Prostate gland (tissue), 2 donors: Measurements from ENCODE around the gene CPA5. TPM values are rescaled to one million over a fixed set of nuclear protein-coding genes. Genes with fewer than 3 reads are reported as not detected.
A peak's percentile ranks its signal among the peaks of the same experiment; 100 is the strongest.

Experiments
- DNase-seq: peaks from one replicate; pipeline ENCODE4 v3.0.0-alpha.2; 2019; ENCODE audit warnings: low spot score
- H3K27ac ChIP-seq, 2 donors: fragments of 200-600 bp; sonication (generic); 2 replicates each; pipeline ENCODE4 v1.5.1; 2017 to 2019
- H3K27me3 ChIP-seq: fragments of 200-600 bp; sonication (generic); replicated peaks from 2 replicates; pipeline ENCODE4 v1.5.1; 2019; ENCODE audit not compliant: insufficient read depth
- H3K36me3 ChIP-seq, 2 donors: fragments of 200-600 bp; sonication (generic); 1 replicate in 1 of 2; 2 replicates in 1 of 2; pipeline versions ENCODE4 v1.5.1 to v1.8.1; 2017 to 2019
- H3K4me1 ChIP-seq: fragments of 200-600 bp; sonication (generic); replicated peaks from 2 replicates; pipeline ENCODE4 v1.5.1; 2019
- H3K4me3 ChIP-seq, 2 donors: fragments of 200-600 bp; sonication (generic); 2 replicates each; pipeline ENCODE4 v1.5.1; 2017 to 2019
- H3K9me3 ChIP-seq: fragments of 200-600 bp; sonication (generic); 2 replicates; pipeline ENCODE4 v1.5.1; 2017
- POLR2A ChIP-seq: fragments of 450-650 bp; IDR thresholded peaks from one replicate; pipeline ENCODE4 v1.6.1; 2016; ENCODE audit warnings: antibody characterized with exemption, mild to moderate bottlenecking
- POLR2AphosphoS5 ChIP-seq: sonication (generic); formaldehyde crosslinking; IDR thresholded peaks from one replicate; pipeline ENCODE4 v1.6.1; 2017; ENCODE audit warnings: antibody characterized with exemption
- WGBS: methylation state at CpG from one replicate; pipeline ENCODE4 v1.1.5; 2018; 5-methylcytosine and 5-hydroxymethylcytosine counted together
- intact Hi-C: fragments of 100-400 bp; cut with DNase I; formaldehyde crosslinking; loops from one replicate; pipeline ENCODE4 v1.14.2; 2022
- total RNA-seq, 2 donors: library from RNA; depleted of rRNA; stranded (reverse); fragments of >200 nt; gene quantifications; one replicate each; pipeline ENCODE4 v1.1.0, GENCODE V29; 2016
- TF ChIP-seq, protein P1 (sequence below), 4 experiments: fragments of 200-600 bp in 2 of 4; fragments of 450-650 bp in 2 of 4; sonication (generic) in 2 of 4; IDR thresholded peaks; 1 replicate in 3 of 4; 2 replicates in 1 of 4; pipeline ENCODE4 v1.5.1; 2016 to 2019; ENCODE audit warnings: antibody characterized with exemption in 4 of 4, mild to moderate bottlenecking in 2 of 4, moderate library complexity in 2 of 4

CPA5 gene
- total RNA-seq, 2 donors from 2014 or later: 1.5 TPM; not detected in 1

DNA sequence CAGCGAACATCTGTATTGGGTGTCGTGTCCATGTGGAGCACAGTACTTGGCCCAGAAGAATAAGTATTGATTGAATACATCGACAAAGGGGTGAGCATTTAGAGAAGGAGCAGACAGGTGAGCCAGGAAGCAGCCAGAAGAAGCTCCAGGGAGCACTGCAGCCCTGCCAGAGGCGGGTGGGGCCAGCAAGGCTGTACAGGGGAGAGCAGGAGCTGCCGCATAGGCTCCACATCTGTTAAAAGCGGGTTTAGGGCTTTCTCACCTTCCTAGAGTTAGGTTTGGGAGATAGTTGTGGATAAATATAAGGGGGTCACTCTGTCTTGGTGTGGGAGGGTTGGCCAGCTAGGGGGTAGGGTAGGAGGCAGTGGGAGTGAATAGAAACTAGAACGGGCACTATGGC lies 34.4 kb downstream of the CPA5 start:
- intact Hi-C loops: no loop called here
- no peak for TF ChIP-seq POLR2A
- TF ChIP-seq, protein P1, sequence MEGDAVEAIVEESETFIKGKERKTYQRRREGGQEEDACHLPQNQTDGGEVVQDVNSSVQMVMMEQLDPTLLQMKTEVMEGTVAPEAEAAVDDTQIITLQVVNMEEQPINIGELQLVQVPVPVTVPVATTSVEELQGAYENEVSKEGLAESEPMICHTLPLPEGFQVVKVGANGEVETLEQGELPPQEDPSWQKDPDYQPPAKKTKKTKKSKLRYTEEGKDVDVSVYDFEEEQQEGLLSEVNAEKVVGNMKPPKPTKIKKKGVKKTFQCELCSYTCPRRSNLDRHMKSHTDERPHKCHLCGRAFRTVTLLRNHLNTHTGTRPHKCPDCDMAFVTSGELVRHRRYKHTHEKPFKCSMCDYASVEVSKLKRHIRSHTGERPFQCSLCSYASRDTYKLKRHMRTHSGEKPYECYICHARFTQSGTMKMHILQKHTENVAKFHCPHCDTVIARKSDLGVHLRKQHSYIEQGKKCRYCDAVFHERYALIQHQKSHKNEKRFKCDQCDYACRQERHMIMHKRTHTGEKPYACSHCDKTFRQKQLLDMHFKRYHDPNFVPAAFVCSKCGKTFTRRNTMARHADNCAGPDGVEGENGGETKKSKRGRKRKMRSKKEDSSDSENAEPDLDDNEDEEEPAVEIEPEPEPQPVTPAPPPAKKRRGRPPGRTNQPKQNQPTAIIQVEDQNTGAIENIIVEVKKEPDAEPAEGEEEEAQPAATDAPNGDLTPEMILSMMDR (IDR thresholded peaks at IDR 0.05): no peak
- no peak for TF ChIP-seq POLR2AphosphoS5
- no peak overlapping the region for H3K27ac ChIP-seq
- WGBS: 87% methylated on average over 7 of the region's 7 CpGs
- H3K36me3 ChIP-seq: no peaks in the 10 kb centered on the region
- H3K4me3 ChIP-seq: no peak overlapping the region
- no peaks in the 10 kb centered on the region for H3K27me3 ChIP-seq
- no peak for DNase-seq
- no peaks in the 10 kb centered on the region for H3K9me3 ChIP-seq
- H3K4me1 ChIP-seq: no peaks in the 10 kb centered on the region

DNA sequence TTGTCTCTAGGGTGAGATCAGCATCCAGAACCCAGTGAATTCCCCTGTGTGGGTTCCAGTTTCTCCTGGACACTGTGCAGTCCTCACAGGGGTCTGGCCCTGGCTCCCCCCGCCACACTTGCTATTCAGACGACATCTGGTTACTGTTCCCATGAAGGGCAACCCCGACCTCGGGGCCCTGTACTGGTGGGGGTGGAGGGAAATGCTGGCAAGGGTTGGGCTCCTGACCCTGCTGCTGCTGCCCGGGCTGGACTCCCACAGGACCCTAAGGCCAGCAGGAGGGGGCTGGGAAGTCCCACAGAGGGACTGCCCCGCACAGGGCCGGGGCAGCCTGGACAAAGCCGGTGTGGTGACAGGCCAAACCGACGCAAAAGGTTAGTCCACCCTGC lies 34.9 kb downstream of the CPA5 start:
- no peak overlapping the region for H3K4me3 ChIP-seq
- no peaks in the 10 kb centered on the region for H3K4me1 ChIP-seq
- H3K27me3 ChIP-seq: no peaks in the 10 kb centered on the region
- H3K27ac ChIP-seq: peak overlapping the region; percentile 41 to 56
- intact Hi-C loops: no loop called here
- TF ChIP-seq POLR2AphosphoS5 (no peak), POLR2A (no peak)
- TF ChIP-seq, protein P1 (IDR thresholded peaks at IDR 0.05): no peak
- DNase-seq: no peak
- H3K36me3 ChIP-seq: no peaks in the 10 kb centered on the region
- no peaks in the 10 kb centered on the region for H3K9me3 ChIP-seq
- 65% methylated on average over 10 of the region's 10 CpGs for WGBS

DNA sequence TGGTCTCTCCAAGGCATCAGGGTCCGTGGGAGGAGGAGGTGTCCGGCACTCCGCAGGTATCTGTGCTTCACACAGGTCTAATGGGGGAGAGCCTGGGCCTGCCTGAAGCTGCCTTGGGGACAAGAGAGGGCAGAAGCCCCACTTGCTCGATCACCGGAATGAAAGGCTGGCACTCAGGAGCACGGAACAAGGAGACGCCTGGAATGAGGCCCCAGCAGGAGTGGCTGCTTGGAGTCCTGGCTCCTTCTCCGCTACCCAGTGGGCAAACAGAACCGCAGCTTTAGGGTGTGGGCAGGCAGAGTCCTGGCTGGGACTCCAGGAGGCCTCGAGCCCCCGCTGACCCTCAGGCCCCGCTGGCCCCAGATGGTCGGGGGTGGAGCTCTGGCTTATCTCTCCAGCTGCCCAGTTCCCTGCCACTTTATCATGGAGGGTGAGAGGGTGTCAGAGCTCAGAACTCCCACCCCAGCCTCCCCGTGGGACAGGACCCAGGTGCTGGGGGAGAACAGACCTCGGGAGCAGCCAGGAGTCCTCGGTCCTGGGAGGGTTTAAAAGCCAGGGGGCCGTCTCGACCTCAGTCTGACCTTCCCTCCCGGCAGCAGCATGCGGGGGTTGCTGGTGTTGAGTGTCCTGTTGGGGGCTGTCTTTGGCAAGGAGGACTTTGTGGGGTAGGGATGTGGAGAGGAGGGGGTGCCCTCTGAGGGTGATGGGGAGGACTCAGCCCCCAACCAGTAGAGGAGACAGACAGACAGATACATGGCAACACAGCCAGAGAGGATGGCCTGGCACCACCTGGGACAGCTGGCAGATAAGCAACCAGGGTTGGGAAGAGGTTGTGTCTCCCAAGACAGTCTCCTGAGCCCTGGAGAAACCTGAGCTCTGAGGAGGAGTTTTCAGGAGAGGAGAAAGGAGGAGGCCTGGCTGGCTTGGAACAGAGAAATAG lies 35.6 kb downstream of the CPA5 start, which contains the start of gene CPA1:
Gene CPA1, plus strand, starts transcription at position 574 of the 940 bp plus-strand sequence. Its CDS starts 27 bp downstream, at position 601.
- intact Hi-C loops: no loop called here
- WGBS: 23% methylated on average over 17 of the region's 20 CpGs
- H3K36me3 ChIP-seq: no peaks in the 10 kb centered on the region
- TF ChIP-seq POLR2AphosphoS5 (no peak), POLR2A (no peak)
- no peak for DNase-seq
- no peak within 1 kb of the TSS for H3K4me3 ChIP-seq
- H3K4me1 ChIP-seq: no peaks in the 10 kb centered on the region
- peak within 1 kb of the TSS; percentile 41 to 56 for H3K27ac ChIP-seq
- H3K27me3 ChIP-seq: no peaks in the 10 kb centered on the region
- no peaks in the 10 kb centered on the region for H3K9me3 ChIP-seq

DNA sequence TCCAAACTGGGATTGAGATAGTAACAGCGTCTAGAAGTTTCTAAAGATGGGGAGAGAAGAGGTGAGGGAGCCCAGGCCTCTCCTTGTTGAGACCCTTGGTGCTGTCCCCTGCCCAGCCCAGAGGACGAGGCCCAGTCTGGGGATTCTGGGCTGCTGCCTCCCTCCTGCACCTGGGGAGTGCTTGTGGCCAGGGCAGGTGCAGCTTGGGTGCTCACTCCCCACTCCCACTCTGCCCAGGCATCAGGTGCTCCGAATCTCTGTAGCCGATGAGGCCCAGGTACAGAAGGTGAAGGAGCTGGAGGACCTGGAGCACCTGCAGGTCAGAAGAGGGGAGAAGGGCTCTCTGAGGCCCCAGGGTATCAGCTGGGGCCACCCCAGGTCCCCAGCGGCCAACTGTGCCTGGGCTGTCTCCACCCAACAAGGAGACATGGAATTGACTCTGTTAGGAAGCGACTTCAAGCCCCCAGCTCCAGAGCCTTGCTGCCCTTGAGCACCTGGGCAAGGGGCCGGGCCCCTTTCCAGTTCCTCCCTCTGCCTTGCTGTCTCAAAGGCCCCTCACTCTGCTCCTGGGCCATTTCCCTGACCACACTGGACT lies 36.3 kb downstream of the CPA5 start:
- TF ChIP-seq, protein P1 (IDR thresholded peaks at IDR 0.05): no peak
- TF ChIP-seq POLR2AphosphoS5 (no peak), POLR2A (no peak)
- Histone ChIP-seq H3K27me3 (no peaks in the 10 kb centered on the region), H3K9me3 (no peaks in the 10 kb centered on the region), H3K4me3 (no peak overlapping the region), H3K4me1 (no peaks in the 10 kb centered on the region), H3K36me3 (no peaks in the 10 kb centered on the region), H3K27ac (peak overlapping the region in 1 of 2 donors; percentile 56)
- intact Hi-C loops: no loop called here
- WGBS: 77% methylated on average over 6 of the region's 7 CpGs
- DNase-seq: no peak

DNA sequence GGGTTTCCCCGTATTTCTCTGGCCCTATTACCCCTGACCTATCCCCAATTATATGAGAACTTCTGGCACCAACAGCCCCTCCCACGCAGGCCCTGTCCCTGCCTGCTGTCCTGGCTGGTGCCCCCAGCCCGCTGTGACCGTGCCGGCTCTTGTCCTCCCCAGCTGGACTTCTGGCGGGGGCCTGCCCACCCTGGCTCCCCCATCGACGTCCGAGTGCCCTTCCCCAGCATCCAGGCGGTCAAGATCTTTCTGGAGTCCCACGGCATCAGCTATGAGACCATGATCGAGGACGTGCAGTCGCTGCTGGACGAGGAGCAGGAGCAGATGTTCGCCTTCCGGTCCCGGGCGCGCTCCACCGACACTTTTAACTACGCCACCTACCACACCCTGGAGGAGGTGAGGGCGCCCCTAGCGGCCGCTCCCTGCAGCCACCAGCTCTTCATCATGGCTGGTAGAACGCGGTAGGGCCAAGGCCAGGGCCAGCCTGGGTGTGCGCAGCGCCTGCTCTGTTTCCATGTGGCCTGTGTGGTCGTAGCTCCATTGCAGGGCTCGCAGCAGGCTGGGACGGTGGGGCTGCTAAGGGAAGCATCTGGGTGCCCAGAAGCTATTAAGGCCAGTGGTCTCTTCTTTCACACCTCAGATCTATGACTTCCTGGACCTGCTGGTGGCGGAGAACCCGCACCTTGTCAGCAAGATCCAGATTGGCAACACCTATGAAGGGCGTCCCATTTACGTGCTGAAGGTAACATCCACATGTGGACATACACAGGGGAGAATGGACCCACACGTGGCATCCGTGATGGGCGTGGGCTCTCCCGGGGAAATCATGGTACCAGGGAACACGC lies 37.1 kb downstream of the CPA5 start:
- H3K4me1 ChIP-seq: no peaks in the 10 kb centered on the region
- no peak overlapping the region for H3K27ac ChIP-seq
- intact Hi-C loops: no loop called here
- H3K4me3 ChIP-seq: no peak overlapping the region
- no peaks in the 10 kb centered on the region for H3K36me3 ChIP-seq
- WGBS: 95% methylated on average over 41 of the region's 41 CpGs
- H3K9me3 ChIP-seq: no peaks in the 10 kb centered on the region
- no peak for DNase-seq
- TF ChIP-seq POLR2AphosphoS5 (no peak), POLR2A (no peak)
- TF ChIP-seq, protein P1 (IDR thresholded peaks at IDR 0.05): no peak
- no peaks in the 10 kb centered on the region for H3K27me3 ChIP-seq
